A172 (cell line): ENCODE data around the gene PKN2. TPM values are rescaled to one million over a fixed set of nuclear protein-coding genes. Genes with fewer than 3 reads are reported as not detected.
"Not testable (repeated sequence)": the region's sequence is repeated elsewhere in the genome, so short reads cannot be mapped to it uniquely, and the experiment has no call there.

Experiments used
- DNase-seq: peaks from one replicate; pipeline ENCODE4 v3.0.0-alpha.2; 2015; ENCODE audit warnings: low spot score
- total RNA-seq: library from RNA; depleted of rRNA; stranded (reverse); fragments of >200 nt; shearing (Covaris generic); gene quantifications from 2 replicates; pipeline ENCODE4 v1.2.3, GENCODE V29; 2014

Gene PKN2
- total RNA-seq, 1 experiment from 2014 or later = 15.7 TPM

DNA sequence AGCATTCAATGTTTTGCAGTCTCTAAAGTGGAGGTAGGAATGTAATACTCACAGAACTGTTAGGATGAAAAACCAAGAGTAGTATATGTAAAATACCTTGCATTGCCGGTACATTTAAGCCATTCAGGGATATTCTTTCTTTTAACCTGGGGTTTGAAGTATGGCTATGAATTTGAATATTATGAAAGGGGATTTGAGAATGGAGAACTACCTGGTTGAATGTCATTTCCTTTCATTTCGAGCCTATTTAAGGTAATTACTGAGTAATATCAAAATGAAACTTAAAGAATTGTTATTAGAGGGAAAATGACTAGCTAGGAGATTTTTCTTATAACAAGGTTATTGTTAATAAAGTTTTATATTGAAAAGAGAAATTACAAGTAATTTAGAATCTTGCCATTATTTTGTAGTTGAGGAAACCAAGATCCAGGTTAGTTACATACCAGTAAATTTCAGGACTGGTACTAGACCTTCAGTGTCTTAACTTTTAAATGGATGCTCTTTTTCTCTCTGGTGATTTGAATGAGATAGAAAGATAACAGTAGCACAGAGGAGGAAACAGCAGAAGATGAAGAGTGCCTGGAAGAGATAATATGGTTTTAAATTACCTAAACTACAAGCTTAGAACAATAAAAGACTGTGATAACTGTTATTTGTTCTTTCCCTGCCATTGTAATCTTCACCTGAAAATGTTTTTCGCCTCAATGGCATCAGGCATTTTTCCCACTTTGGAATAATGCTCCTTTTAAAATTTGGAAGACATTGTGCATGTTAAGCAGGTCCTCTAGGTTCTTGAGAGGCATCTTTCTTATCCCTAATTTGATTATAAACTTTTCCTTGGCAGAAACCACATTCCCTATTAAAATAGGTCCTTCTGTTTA, 103.2 kb downstream of the PKN2 start:
- DNase-seq = no peak

DNA sequence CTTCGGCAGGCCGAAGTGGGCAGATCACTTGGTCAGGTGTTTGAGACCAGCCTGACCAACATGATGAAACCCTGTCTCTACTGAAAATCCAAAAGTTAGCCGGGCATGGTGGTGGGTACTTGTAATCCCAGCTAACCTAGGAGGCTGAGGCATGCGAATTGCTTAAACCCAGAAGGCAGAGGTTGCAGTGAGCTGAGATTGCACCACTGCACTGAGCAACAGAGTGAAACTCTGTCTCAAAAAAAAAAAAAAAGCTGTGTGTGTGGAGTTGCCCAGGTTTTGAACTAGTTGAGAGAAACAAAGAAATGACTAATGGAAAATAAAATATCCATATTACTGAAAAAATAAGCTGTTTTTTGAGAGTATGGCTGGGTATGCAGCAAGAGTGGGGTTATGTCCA, 107.1 kb downstream of the PKN2 start:
- no peak for DNase-seq

- no peak for DNase-seq
Measured at GRCh38 chr1:88799491-88799890, 115.4 kb downstream of the PKN2 start.

- peak; percentile 2 for DNase-seq
Measured at GRCh38 chr1:88800382-88801051, 116.4 kb downstream of the PKN2 start.

GRCh38 chr1:88801575-88802208, 117.6 kb downstream of the PKN2 start:
- peak; percentile 5 for DNase-seq

DNA sequence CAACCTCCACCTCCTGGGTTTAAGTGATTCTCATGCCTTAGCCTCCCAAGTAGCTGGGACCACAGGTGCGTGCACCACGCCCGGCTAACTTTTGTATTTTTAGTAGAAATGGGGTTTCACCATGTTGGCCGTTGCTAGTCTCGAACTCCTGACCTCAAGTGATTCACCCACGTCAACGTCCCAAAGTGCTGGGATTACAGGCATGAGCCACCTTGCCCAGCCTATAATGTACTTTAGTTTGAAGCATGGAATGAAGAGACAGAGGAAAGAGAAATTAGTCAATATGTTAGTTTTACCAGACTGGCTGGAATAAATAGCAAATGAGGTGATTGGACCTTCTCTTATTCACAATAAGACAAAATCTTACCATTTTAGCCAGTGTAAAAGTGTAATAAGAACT, 118.3 kb downstream of the PKN2 start:
- DNase-seq = no peak

- DNase-seq = peak; percentile 26
Measured at GRCh38 chr1:88802950-88803349, 118.9 kb downstream of the PKN2 start.

- no peak for DNase-seq
Measured at GRCh38 chr1:88803444-88803843, 119.4 kb downstream of the PKN2 start.

DNA sequence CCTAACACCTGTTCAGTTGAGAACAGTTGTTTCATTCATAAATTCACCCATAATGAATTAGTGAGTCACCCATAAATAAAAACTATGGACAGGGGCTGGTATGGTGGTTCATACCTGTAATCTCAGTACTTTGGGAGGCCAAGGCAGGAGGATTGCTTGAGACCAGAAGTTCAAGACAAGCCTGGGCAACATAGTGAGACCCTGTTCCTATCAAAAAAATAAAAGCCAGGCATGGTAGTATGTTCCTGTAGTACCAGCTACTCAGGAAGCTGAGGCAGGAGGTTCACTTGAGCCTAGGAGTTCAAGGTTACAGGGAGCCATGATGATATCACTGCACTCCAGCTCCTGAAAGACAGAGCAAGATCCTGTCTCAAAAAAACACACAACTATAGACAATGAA, 128.3 kb downstream of the PKN2 start:
- DNase-seq = no peak

DNA sequence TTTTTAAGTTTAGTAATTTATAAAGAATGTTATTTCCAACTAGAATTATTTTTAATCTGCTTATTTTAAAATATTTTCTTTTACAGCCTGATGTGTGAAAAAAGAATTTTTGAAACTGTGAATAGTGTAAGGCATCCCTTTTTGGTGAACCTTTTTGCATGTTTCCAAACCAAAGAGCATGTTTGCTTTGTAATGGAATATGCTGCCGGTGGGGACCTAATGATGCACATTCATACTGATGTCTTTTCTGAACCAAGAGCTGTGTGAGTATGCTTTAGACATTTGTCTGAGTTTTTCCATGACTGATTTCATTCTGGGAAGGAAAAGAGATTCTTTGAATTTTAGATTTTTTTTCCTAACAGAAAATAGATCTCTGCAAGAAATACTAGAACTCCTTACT, 129.4 kb downstream of the PKN2 start:
- DNase-seq = no peak

DNA sequence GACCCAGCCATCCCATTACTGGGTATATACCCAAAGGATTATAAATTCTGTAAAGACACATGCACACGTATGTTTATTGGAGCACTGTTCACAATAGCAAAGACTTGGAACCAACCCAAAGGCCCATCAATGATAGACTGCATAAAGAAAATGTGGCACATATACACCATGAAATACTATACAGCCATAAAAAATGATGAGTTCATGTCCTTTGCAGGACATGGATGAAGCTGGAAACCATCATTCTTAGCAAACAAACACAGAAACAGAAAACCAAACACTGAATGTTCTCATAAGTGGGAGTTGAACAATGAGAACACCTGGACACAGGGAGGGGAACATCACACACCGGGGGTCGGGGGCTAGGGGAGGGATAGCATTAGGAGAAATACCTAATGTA, 135.6 kb downstream of the PKN2 start:
- DNase-seq = not testable (repeated sequence)

DNA sequence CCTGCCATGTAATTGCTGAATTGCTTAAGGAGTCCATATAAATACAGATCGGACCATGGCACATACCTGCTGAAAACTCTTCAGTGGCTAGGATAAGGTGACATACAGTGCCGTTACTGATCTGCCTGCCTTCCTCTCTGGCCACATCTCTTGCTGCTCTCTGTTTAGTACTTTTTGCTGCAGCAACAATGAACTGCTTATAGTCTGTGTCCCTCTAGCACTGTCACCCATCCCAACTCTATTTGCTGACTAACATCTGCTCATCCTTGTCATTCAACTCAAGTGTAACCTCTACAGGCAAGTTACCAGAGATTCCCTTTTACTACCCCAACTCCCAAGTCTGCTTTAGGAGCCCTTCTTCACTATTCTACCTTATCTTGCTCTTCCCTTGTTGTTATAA, 141.6 kb downstream of the PKN2 start:
- no peak for DNase-seq

DNA sequence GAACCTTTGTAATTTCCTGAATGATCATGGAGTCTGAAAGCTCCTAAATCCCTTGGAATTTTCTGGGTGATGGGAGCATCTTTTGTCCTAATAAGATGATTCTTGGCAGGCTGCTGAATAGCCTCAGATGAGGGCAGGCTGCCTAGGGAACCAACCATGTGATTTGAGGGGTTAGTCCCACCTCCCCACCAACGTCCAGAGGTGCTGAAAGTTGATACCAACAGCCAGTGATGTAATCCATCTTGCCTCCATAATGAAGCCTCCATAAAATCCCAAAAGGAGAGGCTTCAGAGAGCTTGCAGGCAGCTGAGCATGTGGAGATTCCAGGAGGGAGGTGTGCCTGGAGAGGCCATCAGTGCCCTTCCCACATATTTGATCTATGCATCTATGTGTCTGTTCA, 163.6 kb downstream of the PKN2 start:
- no peak for DNase-seq

DNA sequence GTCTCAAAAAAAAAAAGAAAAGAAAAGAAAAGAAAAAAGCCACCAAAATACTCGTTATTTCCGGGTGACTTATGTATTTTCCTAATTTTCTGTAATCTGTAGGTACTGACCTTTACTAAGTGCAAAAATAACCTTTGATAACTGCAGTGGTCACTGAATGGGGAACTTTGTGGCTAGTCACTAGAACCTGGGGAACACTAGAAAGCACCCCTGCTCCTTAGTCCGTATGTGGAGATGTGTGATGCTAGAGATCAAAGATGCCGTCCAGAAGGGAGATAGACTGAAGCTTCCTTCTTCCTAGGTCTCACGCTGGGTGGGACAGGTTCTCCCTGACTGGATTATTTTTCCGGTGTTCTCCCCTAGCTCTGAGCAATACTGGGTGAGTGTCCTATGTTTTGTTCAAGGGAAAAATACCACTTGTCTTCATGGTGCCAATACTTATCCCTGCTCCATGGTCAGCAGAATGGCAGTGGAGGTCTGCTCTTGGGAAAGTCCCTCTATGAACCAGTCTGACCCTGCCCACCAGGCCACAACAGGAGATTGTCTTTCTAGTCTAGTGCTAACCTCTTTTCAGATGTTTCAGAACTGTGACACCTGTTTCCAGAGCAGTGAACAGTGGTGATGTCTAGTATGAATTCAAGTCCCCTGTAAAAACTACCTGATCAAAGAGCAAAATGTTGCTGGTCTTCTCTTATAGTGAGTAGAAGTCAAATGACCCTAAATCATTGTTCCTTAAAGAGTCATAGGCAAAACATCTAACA, 167.4 kb downstream of the PKN2 start:
- no peak for DNase-seq

GRCh38 chr1:88867743-88868521, 183.9 kb downstream of the PKN2 start:
- no peak for DNase-seq

GRCh38 chr1:88869644-88870043, 185.6 kb downstream of the PKN2 start:
- not testable (repeated sequence) for DNase-seq

GRCh38 chr1:88873737-88874349, 189.8 kb downstream of the PKN2 start:
- no peak for DNase-seq

- no peak for DNase-seq
Measured at GRCh38 chr1:88875595-88875994, 191.5 kb downstream of the PKN2 start.

DNA sequence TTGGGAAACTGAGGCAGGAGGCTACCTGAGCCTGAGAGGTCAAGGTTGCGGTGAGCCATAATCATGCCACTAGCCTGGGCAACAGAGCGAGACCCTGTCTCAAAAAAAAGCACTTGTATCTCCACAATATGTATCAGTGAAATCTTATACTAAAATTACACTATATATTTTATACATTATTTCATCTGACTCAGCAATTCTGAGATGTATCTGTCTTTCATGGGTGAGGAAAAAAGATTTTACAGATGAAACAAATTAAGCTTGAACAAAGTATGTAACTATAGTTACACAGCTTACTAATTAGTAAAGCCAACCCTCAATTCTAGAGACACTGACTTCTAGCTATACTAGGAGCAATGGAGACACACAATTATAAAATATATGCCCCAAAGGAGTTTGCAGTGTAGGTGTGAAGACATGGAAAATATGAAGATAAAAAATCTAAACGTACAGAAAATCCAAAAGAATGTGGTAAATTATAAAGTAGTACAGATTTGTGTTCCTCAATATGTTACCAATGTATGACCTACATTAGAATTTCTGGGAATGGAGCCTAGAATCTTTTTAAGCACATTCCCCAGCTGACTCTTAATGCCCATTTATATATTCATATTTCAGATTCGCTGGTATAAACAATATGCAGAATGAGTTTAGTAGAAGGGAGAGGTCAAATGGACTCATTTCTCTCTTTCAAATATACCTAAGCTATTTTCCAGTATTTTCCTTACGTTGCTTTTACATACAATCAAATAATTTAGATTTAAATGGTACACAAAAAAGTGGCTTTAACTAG, 192.7 kb downstream of the PKN2 start:
- no peak for DNase-seq

- peak; percentile 19 for DNase-seq
Measured at GRCh38 chr1:88877382-88877825, 193.3 kb downstream of the PKN2 start.
